GM06990 (cell line): ENCODE results near the gene STARD5.

ENCODE experiments used
- DNase-seq: peaks from one replicate; pipeline ENCODE4 v3.0.0-alpha.2; 2011; ENCODE audit not compliant: insufficient read length; ENCODE audit errors: extremely low read depth
- H3K27me3 ChIP-seq: replicated peaks from 2 replicates; pipeline ENCODE4 v1.6.0; 2011; ENCODE audit warnings: low read length; ENCODE audit not compliant: control insufficient read depth, insufficient read depth
- H3K36me3 ChIP-seq: 2 replicates; pipeline ENCODE4 v1.5.1; 2011; ENCODE audit warnings: low read length; ENCODE audit not compliant: control insufficient read depth, insufficient read depth
- H3K4me3 ChIP-seq: replicated peaks from 2 replicates; pipeline ENCODE4 v1.5.1; 2011; ENCODE audit warnings: low read depth, mild to moderate bottlenecking, control low read depth, low read length
- CTCF ChIP-seq: IDR thresholded peaks from 2 replicates; pipeline ENCODE4 v1.5.1; 2011; ENCODE audit warnings: low read length, control low read depth, mild to moderate bottlenecking, inconsistent platforms; ENCODE audit not compliant: insufficient read depth, poor library complexity, severe bottlenecking

Gene STARD5

GRCh38 chr15:81274255-81274654 is 49.7 kb downstream of the STARD5 start:
- Histone ChIP-seq H3K36me3 (no peaks in the 10 kb centered on the region), H3K4me3 (no peak overlapping the region), H3K27me3 (no peaks in the 10 kb centered on the region)
- no peak for DNase-seq
- TF ChIP-seq CTCF, result no peak

- H3K4me3 ChIP-seq, result no peak overlapping the region
- DNase-seq, result no peak
- TF ChIP-seq CTCF, result no peak
- no peaks in the 10 kb centered on the region for H3K27me3 ChIP-seq
- H3K36me3 ChIP-seq, result no peaks in the 10 kb centered on the region
Measured at GRCh38 chr15:81273855-81274254, 50.1 kb downstream of the STARD5 start.

- no peak overlapping the region for H3K4me3 ChIP-seq
- no peak for DNase-seq
- H3K27me3 ChIP-seq, result no peaks in the 10 kb centered on the region
- TF ChIP-seq CTCF, result no peak
- H3K36me3 ChIP-seq, result no peaks in the 10 kb centered on the region
Measured at GRCh38 chr15:81273200-81273599, 50.7 kb downstream of the STARD5 start.

- TF ChIP-seq CTCF, result no peak
- Histone ChIP-seq H3K36me3 (no peaks in the 10 kb centered on the region), H3K4me3 (no peak overlapping the region), H3K27me3 (no peaks in the 10 kb centered on the region)
- no peak for DNase-seq
Measured at GRCh38 chr15:81271761-81272644, 51.9 kb downstream of the STARD5 start.

GRCh38 chr15:81270781-81271491 is 53.0 kb downstream of the STARD5 start:
- no peak for TF ChIP-seq CTCF
- H3K27me3 ChIP-seq, result no peaks in the 10 kb centered on the region
- DNase-seq, result no peak

More at GRCh38 chr15:81270781-81271491, 53.0 kb downstream of the STARD5 start:
- Histone ChIP-seq H3K36me3 (no peaks in the 10 kb centered on the region), H3K4me3 (no peak overlapping the region)
